GM23248 (cell line): ENCODE results near the gene TBL1X.

Source experiments
- EZH2 ChIP-seq: fragments of 200-600 bp; sonication (generic); IDR thresholded peaks from 2 replicates; pipeline ENCODE4 v1.6.1; 2018; ENCODE audit warnings: antibody characterized with exemption, mild to moderate bottlenecking; ENCODE audit not compliant: insufficient read depth, poor library complexity, severe bottlenecking
- EZH2phosphoT487 ChIP-seq: fragments of 200-600 bp; sonication (generic); IDR thresholded peaks from 2 replicates; pipeline ENCODE4 v1.6.1; 2018; ENCODE audit warnings: antibody characterized with exemption, moderate library complexity, mild to moderate bottlenecking, low read depth; ENCODE audit not compliant: insufficient read depth

- no peak for TF ChIP-seq EZH2
- TF ChIP-seq EZH2phosphoT487, result no peak
These were observed 252.5 kb downstream of the TBL1X start for GRCh38 chrX:9717376-9717775.
